GM10248 (cell line): ENCODE results near the gene REELD1.

Experiments used
- CTCF ChIA-PET: fragments of 300-600 bp; sonication (Branson Sonifier 250); formaldehyde crosslinking; extraction: SDS; loops from one replicate; lab custom pipeline; 2021; ENCODE audit warnings: antibody characterized with exemption; lab: Yijun Ruan, JAX
- POLR2A ChIA-PET: fragments of 350-650 bp; sonication (Branson Sonifier 250); formaldehyde crosslinking; extraction: SDS; loops from one replicate; lab custom pipeline; 2020; ENCODE audit warnings: antibody characterized with exemption; lab: Yijun Ruan, JAX
- DNase-seq: peaks from one replicate; pipeline ENCODE4 v3.0.0; 2012; ENCODE audit errors: extremely low spot score
- TF ChIP-seq, protein P1 (sequence below): IDR thresholded peaks from 2 replicates; pipeline ENCODE4 v1.5.1; 2012; ENCODE audit warnings: mild to moderate bottlenecking, low read depth; ENCODE audit errors: extremely low read depth, missing control alignments, control extremely low read depth

The REELD1 gene

GRCh38 chr4:146273204-146273901 is 59.0 kb downstream of the REELD1 start:
- TF ChIP-seq, protein P1, sequence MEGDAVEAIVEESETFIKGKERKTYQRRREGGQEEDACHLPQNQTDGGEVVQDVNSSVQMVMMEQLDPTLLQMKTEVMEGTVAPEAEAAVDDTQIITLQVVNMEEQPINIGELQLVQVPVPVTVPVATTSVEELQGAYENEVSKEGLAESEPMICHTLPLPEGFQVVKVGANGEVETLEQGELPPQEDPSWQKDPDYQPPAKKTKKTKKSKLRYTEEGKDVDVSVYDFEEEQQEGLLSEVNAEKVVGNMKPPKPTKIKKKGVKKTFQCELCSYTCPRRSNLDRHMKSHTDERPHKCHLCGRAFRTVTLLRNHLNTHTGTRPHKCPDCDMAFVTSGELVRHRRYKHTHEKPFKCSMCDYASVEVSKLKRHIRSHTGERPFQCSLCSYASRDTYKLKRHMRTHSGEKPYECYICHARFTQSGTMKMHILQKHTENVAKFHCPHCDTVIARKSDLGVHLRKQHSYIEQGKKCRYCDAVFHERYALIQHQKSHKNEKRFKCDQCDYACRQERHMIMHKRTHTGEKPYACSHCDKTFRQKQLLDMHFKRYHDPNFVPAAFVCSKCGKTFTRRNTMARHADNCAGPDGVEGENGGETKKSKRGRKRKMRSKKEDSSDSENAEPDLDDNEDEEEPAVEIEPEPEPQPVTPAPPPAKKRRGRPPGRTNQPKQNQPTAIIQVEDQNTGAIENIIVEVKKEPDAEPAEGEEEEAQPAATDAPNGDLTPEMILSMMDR = no peak
- ChIA-PET POLR2A (interaction anchor here (0.6 kb wide), 1 partner anchor 336 kb away, joined by 5 read pairs; no protein-coding TSS in a partner anchor), CTCF (interaction anchor here (0.8 to 2.7 kb wide), 10 partner anchors 9 to 654 kb away, joined by 3 to 14 read pairs (median 4); partner anchors contain the start of gene MMAA)
- DNase-seq = peak; percentile 38

DNA sequence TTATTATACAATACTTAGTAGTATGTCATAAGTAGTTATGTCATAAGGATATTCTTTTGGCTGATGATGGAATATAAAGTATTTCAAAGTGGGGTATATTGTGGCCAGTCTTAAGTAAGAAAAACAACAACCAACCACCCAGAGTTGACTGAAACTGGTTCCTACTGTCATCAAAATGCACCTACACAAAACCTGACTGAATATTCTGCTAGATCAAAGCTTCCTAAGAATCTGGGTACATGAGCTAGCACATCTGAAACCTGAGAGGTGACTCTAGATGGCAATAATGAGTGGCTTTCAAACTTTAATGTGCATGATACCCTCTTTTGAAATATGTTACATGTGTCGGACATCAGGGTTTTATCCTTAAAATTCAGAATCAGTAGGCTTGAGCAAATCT is 60.4 kb downstream of the REELD1 start:
- TF ChIP-seq, protein P1 = peak; percentile 19
- ChIA-PET POLR2A (no interaction called here), CTCF (interaction anchor here (0.9 to 2.7 kb wide), 9 partner anchors 10 to 179 kb away, joined by 3 to 10 read pairs (median 3); no protein-coding TSS in a partner anchor)
- no peak for DNase-seq

GRCh38 chr4:146275370-146275769 is 61.0 kb downstream of the REELD1 start:
- DNase-seq = no peak
- POLR2A ChIA-PET = no interaction called here

DNA sequence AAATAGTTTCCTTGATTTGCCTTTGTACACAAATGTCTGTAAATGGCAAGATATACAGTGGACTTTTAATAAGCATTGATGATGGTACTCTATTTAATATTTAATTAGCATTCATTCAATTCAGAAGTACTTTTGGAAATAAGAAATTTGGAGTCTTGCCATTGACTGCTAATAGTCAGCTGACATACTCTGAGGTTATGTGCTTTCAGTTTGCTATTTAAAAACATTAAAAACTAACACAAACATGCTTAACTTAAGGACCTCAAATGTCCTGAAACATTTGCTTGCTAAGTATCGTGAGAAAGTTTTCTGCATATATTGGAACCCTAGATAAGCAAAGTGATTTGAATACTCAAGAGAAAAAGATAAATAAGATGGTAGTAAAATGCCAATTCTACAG is 64.6 kb downstream of the REELD1 start:
- POLR2A ChIA-PET = no interaction called here
- CTCF ChIA-PET = interaction anchor here (0.9 to 2.0 kb wide), 6 partner anchors 10 to 184 kb away, joined by 3 to 5 read pairs (median 3); no protein-coding TSS in a partner anchor
- no peak for DNase-seq
- TF ChIP-seq, protein P1 = no peak

More at GRCh38 chr4:146275370-146275769, 61.0 kb downstream of the REELD1 start:
- TF ChIP-seq, protein P1 = no peak
- CTCF ChIA-PET = interaction anchor here (0.9 to 2.7 kb wide), 11 partner anchors 10 to 180 kb away, joined by 3 to 10 read pairs (median 4); no protein-coding TSS in a partner anchor
